ENCODE data around the gene STMN1. TPM values are rescaled to one million over a fixed set of nuclear protein-coding genes. Genes with fewer than 3 reads are reported as not detected.

Gene STMN1
- total and polyA plus RNA-seq, 9 of the 15 experiments (the other 6 are each of a cell fraction or from before 2014, with no cell fraction given), result 269 to 2,153 (median 595) TPM

DNA sequence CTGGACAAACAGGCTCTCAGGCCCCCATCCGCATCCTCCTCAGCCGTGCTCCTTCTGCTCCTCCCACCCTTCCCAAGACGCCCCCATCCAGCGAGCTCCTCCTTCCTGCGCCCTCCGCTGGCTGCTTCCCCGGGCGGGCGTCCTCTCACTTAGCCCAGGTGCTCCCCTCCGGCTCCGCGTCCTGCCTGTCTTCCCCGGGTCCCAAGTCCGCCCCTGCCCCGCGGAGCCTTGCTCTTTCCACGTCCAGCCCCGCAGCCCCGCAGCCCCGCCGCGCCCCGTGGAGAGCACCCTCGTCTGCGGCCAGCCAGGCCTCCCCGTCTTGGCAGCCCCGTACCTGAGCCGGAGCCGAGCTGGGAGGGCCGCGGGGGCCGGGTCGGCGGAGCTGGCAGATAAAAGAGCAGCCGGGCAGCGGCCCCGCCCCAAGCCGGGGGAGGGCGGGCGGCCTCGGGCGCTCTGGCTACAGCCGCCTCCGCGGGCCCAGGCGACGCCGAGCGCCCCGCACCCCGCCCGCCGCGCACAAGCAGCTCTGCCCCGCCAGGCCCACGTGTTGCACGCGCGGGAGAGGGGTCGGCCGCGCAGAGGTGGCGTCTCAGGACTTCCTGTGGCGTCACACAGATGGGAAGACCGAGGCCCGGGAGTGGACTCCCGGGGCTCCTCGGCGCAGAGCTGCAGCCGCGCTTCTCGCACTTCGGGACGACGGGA is 30.9 kb downstream of the STMN1 start, which contains the start of gene PAQR7 (continued):
- TF ChIP-seq PRPF4 (IDR thresholded peaks at IDR 0.05; ENCODE audit: insufficient read depth, low read depth, low read length, poor library complexity, severe bottlenecking) (no peak), POLR2B (IDR thresholded peaks at IDR 0.05; ENCODE audit: low read depth, partially characterized antibody) (peak; percentile 61), XRCC3 (IDR thresholded peaks at IDR 0.05) (no peak), TEAD4 (IDR thresholded peaks at IDR 0.05; ENCODE audit: low read length) (no peak), TEAD4 (CRISPR knock-in tag; IDR thresholded peaks at IDR 0.05; ENCODE audit: borderline replicate concordance) (peak; percentile 95; the same call in 1 of the 2 replicates), SUPT5H (IDR thresholded peaks at IDR 0.05) (peak; percentile 61), ZNF785 (CRISPR knock-in tag; IDR thresholded peaks at IDR 0.05) (no peak), PPARD (CRISPR knock-in tag; IDR thresholded peaks at IDR 0.05) (no peak), FOXJ2 (tag; IDR thresholded peaks at IDR 0.05) (no peak), POLR2G (IDR thresholded peaks at IDR 0.05; ENCODE audit: low read depth, low read length) (peak; percentile 91), CBFA2T2 (conservative IDR thresholded peaks at IDR 0.05) (no peak), MAZ (CRISPR knock-in tag; conservative IDR thresholded peaks at IDR 0.05 in 1 of 2, IDR thresholded peaks at IDR 0.05 in 1 of 2) (peak; percentile 86 to 96), HDGF (IDR thresholded peaks at IDR 0.05) (peak; percentile 93), ZNF212 (CRISPR knock-in tag; IDR thresholded peaks at IDR 0.05) (no peak), TSC22D4 (tag; IDR thresholded peaks at IDR 0.05) (no peak), NBN (IDR thresholded peaks at IDR 0.05; ENCODE audit: low read depth) (peak; percentile 58), MED1 (CRISPR knock-in tag; IDR thresholded peaks at IDR 0.05; ENCODE audit: borderline replicate concordance) (no peak), MTA1 (IDR thresholded peaks at IDR 0.05; ENCODE audit: borderline replicate concordance) (peak; percentile 20; the same call in 1 of the 2 replicates), TRIM28 (IDR thresholded peaks at IDR 0.05) (no peak; the same call in 1 of the 2 replicates), DIDO1 (tag; IDR thresholded peaks at IDR 0.05; ENCODE audit: low read depth) (no peak), CHD1 (IDR thresholded peaks at IDR 0.05; ENCODE audit: low read length) (no peak), ZNF133 (CRISPR knock-in tag; IDR thresholded peaks at IDR 0.05) (no peak), HMG20A (CRISPR knock-in tag; conservative IDR thresholded peaks at IDR 0.05) (no peak)
- TF ChIP-seq, protein P1, sequence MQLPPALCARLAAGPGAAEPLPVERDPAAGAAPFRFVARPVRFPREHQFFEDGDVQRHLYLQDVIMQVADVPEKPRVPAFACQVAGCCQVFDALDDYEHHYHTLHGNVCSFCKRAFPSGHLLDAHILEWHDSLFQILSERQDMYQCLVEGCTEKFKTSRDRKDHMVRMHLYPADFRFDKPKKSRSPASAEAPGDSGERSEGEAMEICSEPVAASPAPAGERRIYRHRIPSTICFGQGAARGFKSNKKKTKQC (CRISPR knock-in tag; IDR thresholded peaks at IDR 0.05), result peak; percentile 97
- TF ChIP-seq, protein P2, sequence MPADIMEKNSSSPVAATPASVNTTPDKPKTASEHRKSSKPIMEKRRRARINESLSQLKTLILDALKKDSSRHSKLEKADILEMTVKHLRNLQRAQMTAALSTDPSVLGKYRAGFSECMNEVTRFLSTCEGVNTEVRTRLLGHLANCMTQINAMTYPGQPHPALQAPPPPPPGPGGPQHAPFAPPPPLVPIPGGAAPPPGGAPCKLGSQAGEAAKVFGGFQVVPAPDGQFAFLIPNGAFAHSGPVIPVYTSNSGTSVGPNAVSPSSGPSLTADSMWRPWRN (IDR thresholded peaks at IDR 0.05; ENCODE audit: low read depth), result no peak
- TF ChIP-seq, protein P3, sequence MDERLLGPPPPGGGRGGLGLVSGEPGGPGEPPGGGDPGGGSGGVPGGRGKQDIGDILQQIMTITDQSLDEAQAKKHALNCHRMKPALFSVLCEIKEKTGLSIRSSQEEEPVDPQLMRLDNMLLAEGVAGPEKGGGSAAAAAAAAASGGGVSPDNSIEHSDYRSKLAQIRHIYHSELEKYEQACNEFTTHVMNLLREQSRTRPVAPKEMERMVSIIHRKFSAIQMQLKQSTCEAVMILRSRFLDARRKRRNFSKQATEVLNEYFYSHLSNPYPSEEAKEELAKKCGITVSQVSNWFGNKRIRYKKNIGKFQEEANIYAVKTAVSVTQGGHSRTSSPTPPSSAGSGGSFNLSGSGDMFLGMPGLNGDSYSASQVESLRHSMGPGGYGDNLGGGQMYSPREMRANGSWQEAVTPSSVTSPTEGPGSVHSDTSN (CRISPR knock-in tag; IDR thresholded peaks at IDR 0.05; ENCODE audit: low read depth), result no peak
- TF ChIP-seq, protein P3 (tag; conservative IDR thresholded peaks at IDR 0.05; ENCODE audit: low read depth), result no peak
